B cell (primary cell): Measurements from ENCODE around the gene CES4A.

ENCODE experiments used
- CTCF ChIP-seq: fragments of 200-600 bp; IDR thresholded peaks from one replicate; pipeline ENCODE4 v1.8.0; 2022; ENCODE audit warnings: antibody characterized with exemption, mild to moderate bottlenecking
- EZH2 ChIP-seq: IDR thresholded peaks from 2 replicates; pipeline ENCODE4 v1.6.1; 2012; ENCODE audit warnings: borderline replicate concordance, low read depth, mild to moderate bottlenecking, moderate library complexity, low read length; ENCODE audit not compliant: insufficient read depth, poor library complexity, severe bottlenecking

DNA sequence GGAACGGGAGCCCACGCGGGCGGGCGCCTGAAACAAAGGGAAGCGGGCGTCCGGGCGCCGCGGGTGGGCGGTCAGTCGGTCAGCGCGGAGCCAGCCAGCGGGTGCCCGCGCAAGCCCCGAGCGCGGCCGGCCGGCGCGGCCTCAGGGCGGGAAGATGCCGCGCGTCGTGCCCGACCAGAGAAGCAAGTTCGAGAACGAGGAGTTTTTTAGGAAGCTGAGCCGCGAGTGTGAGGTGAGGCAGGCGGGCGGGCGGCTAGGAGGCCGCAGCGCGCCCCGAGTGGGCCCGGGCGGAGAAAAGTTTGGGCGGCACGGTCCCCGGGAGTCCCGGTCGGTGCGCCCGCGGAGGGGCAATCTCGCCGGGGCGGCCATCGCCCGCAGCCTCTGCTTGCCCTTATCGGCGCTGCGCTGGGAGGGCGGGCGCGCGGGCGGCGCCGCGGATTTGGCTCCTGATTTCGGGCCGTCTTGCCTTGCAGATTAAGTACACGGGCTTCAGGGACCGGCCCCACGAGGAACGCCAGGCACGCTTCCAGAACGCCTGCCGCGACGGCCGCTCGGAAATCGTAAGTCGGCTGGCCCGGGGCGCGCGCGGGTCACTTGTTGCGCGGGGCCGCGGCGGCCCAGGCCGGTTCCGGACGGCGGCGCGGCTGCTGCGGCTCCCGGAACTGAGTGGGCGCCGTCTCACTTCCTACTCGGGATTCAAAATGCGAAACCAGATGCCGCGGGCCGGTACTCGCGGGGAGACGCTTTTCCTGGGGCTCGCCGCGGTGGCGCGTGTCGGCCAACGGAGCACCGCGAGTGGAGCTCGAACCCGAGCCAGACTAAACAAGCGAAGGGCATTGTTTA lies 41.1 kb downstream of the CES4A start:
- no peak for TF ChIP-seq CTCF
- no peak for TF ChIP-seq EZH2
